ENCODE measurements around the gene FBXO42.
"Not testable (repeated sequence)": the region's sequence is repeated elsewhere in the genome, so short reads cannot be mapped to it uniquely, and the experiment has no call there.

Gene FBXO42

GRCh38 chr1:16275591-16275990, 76.7 kb downstream of the FBXO42 start:
- no peak overlapping the region for H3K4me3 Mint-ChIP-seq
- H3K9me3 Mint-ChIP-seq: no peaks in the 10 kb centered on the region
- H3K27ac Mint-ChIP-seq: no peak overlapping the region
- H3K36me3 Mint-ChIP-seq (ENCODE audit: low read depth): peaks cover 21% of the 10 kb centered on the region
- H3K4me1 Mint-ChIP-seq (ENCODE audit: low read depth): peaks cover 11% of the 10 kb centered on the region
- H3K27me3 Mint-ChIP-seq: no peaks in the 10 kb centered on the region

GRCh38 chr1:16267690-16268180, 84.5 kb downstream of the FBXO42 start:
- H3K4me1 Mint-ChIP-seq (ENCODE audit: low read depth): peaks cover 16% of the 10 kb centered on the region
- H3K9me3 Mint-ChIP-seq: no peaks in the 10 kb centered on the region
- H3K36me3 Mint-ChIP-seq (ENCODE audit: low read depth): peaks cover 4% of the 10 kb centered on the region
- no peak overlapping the region for H3K4me3 Mint-ChIP-seq
- no peaks in the 10 kb centered on the region for H3K27me3 Mint-ChIP-seq
- H3K27ac Mint-ChIP-seq: no peak overlapping the region

- Mint-ChIP-seq H3K4me3 (no peak overlapping the region), H3K36me3 (ENCODE audit: low read depth) (peaks cover 4% of the 10 kb centered on the region), H3K27ac (no peak overlapping the region), H3K4me1 (ENCODE audit: low read depth) (peaks cover 16% of the 10 kb centered on the region), H3K9me3 (no peaks in the 10 kb centered on the region), H3K27me3 (no peaks in the 10 kb centered on the region)
Observed at GRCh38 chr1:16266411-16267118, 85.7 kb downstream of the FBXO42 start.

DNA sequence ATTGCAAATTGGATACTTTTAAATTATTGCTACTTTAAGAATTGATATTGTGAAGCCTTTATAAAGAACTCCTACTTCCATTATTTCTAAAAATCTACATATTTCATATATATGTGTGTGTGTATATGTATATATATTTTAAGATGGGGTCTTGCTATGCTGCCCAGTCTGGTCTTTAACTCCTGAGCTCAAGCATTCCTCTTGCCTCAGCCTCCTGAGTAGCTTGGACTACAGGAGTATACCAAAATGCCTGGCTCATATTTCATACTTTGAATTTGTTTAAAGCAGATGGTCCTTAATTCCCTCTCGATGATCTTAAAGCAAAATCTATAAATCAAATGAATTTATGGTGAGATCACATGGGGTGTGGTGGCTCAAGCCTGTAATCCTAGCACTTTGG, 90.2 kb downstream of the FBXO42 start:
- no peaks in the 10 kb centered on the region for H3K36me3 Mint-ChIP-seq (ENCODE audit: low read depth)
- H3K27ac Mint-ChIP-seq: no peak overlapping the region
- H3K27me3 Mint-ChIP-seq: no peaks in the 10 kb centered on the region
- no peaks in the 10 kb centered on the region for H3K9me3 Mint-ChIP-seq
- peaks cover 7% of the 10 kb centered on the region for H3K4me1 Mint-ChIP-seq (ENCODE audit: low read depth)
- no peak overlapping the region for H3K4me3 Mint-ChIP-seq

DNA sequence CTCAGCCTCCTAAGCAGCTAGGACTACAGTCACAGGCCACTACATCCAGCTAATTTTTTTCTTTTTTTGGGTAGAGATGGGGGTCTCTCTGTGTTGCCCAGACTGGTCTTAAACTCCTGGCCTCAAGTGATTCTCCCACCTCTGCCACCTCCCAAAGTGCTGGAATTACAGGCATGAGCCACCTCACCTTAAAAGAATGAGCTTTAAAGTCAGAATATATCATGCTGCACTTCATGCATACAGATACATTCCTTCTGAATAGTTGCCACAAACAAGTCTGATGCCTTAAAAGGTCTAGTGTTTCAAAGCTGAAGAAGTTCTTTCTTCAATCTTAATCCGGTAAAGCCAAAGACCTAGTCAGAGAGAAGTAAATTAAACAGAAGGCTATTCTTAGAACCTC, 91.5 kb downstream of the FBXO42 start:
- no peak overlapping the region for H3K4me3 Mint-ChIP-seq
- H3K9me3 Mint-ChIP-seq: no peaks in the 10 kb centered on the region
- H3K36me3 Mint-ChIP-seq (ENCODE audit: low read depth): peaks cover 3% of the 10 kb centered on the region
- no peak overlapping the region for H3K27ac Mint-ChIP-seq
- H3K4me1 Mint-ChIP-seq (ENCODE audit: low read depth): no peaks in the 10 kb centered on the region
- H3K27me3 Mint-ChIP-seq: no peaks in the 10 kb centered on the region

DNA sequence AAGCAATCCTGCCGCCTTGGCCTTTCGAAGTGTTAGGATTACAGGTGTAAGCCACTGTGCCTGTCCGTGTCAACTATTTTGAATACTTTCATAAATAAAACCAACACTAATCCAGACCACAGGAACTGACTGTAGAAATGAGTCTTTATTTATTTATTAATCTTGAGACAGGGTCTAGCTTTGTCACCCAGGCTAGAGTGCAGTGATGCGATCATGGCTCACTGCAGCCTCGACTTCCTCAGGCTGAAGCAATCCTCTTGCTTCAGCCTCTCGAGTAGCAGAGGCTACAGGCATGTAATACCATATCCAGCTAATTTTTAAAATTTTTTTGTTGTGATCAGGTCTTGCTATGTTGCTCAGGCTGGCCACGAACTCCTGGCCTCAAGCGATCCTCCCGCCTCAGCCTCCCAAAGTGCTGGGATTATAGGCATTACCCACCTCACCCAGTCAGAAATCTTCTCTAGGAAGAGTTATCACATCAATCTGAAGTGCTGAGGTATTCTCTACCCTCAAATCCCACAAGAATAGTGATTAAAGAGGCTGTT, 93.6 kb downstream of the FBXO42 start:
- Mint-ChIP-seq H3K27ac (no peak overlapping the region), H3K27me3 (no peaks in the 10 kb centered on the region), H3K9me3 (no peaks in the 10 kb centered on the region), H3K36me3 (ENCODE audit: low read depth) (peaks cover 7% of the 10 kb centered on the region), H3K4me3 (no peak overlapping the region), H3K4me1 (ENCODE audit: low read depth) (no peaks in the 10 kb centered on the region)

DNA sequence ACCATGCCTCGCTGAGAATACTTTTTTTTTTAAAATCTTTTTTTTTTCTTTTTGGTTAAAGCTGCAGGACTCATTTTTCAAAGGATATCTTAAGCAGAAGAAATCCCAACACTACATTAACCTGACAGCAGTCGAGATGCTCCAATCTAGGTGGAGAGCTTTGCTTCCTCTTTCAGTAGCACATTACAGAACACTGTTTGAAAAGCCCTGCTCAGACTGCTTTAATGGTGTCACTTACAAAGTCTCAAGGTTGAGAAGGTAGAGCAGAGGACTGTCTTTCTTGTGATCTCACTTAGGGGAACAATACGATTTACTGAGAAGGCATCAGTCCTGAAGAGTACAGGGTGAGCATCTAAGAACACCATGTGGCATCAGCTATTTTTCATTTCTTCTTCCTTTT, 94.3 kb downstream of the FBXO42 start:
- peaks cover 7% of the 10 kb centered on the region for H3K36me3 Mint-ChIP-seq (ENCODE audit: low read depth)
- H3K4me3 Mint-ChIP-seq: no peak overlapping the region
- H3K9me3 Mint-ChIP-seq: no peaks in the 10 kb centered on the region
- no peak overlapping the region for H3K27ac Mint-ChIP-seq
- H3K4me1 Mint-ChIP-seq (ENCODE audit: low read depth): no peaks in the 10 kb centered on the region
- H3K27me3 Mint-ChIP-seq: no peaks in the 10 kb centered on the region

- not testable (repeated sequence) for H3K9me3 Mint-ChIP-seq; H3K36me3 Mint-ChIP-seq (ENCODE audit: low read depth); H3K4me1 Mint-ChIP-seq (ENCODE audit: low read depth); H3K4me3 Mint-ChIP-seq; H3K27me3 Mint-ChIP-seq
- H3K27ac Mint-ChIP-seq: peak overlapping the region; percentile 24
Observed at GRCh38 chr1:16257556-16257955, 94.7 kb downstream of the FBXO42 start.

- Mint-ChIP-seq H3K4me3 (no peak overlapping the region), H3K36me3 (ENCODE audit: low read depth) (peaks cover 7% of the 10 kb centered on the region), H3K9me3 (no peaks in the 10 kb centered on the region), H3K27ac (no peak overlapping the region), H3K4me1 (ENCODE audit: low read depth) (no peaks in the 10 kb centered on the region), H3K27me3 (no peaks in the 10 kb centered on the region)
Observed at GRCh38 chr1:16256478-16256877, 95.8 kb downstream of the FBXO42 start.

DNA sequence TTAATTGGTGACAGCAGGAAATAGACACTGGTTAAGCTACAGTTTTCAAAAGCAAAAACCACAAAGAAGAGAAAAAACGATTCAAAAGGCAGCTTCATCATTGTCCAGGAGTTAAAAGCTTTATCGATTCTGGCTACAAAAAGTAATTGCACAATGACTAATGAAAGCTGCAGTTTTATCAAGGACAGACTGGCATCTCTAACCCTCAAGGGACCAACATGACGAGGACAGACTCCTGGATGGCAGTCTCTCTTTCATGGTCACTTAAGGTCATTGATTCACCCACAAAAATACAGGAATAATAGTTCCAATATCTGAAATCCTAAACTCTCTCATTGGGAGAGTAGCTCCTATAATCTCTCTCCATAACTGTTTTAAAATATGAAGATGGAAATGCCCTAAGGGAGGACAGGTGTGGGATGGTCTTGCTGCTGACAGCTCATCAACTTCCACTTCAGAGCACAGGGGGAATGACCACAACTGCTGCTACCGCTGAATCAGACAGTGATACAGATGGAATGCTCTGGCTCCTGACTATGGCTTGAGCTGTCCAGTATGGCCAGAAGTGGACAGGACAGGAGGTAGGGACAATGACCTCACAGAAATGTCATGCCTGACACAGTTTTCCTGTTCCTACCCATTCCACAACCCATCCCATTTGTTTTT, 97.9 kb downstream of the FBXO42 start:
- H3K4me1 Mint-ChIP-seq (ENCODE audit: low read depth): peaks cover 9% of the 10 kb centered on the region
- no peaks in the 10 kb centered on the region for H3K27me3 Mint-ChIP-seq
- H3K27ac Mint-ChIP-seq: peak overlapping the region; percentile 58
- no peaks in the 10 kb centered on the region for H3K9me3 Mint-ChIP-seq
- H3K36me3 Mint-ChIP-seq (ENCODE audit: low read depth): peaks cover 19% of the 10 kb centered on the region
- H3K4me3 Mint-ChIP-seq: no peak overlapping the region

DNA sequence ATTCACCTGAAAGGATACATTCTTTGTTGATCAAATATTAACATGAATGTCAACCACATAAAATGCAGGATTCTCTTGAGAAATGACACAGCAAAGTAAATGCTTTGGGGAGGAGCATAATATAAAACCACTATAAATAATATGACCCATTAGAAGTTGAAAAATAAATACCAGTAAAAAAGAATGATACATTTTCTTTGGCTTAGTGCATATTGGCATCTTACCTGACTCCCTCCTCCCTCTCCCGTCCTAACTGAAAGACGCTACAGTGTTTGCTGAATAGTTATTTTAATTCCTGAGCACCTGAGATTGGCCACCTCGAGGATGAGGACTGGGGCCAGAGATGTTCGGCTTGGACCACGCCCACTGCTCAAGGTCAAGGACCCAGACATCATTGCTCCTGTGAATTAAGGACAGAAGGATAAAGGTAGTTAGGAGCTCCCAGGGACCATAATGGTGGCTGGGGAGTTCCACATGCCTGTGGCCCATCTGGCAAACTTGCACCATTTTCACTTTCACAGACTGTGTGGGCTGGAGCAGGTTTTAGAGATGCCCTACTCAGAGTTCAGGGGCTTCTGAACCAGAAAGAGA, 98.9 kb downstream of the FBXO42 start:
- Mint-ChIP-seq H3K4me1 (ENCODE audit: low read depth) (peaks cover 18% of the 10 kb centered on the region), H3K27ac (no peak overlapping the region), H3K36me3 (ENCODE audit: low read depth) (peaks cover 23% of the 10 kb centered on the region), H3K4me3 (no peak overlapping the region), H3K27me3 (no peaks in the 10 kb centered on the region), H3K9me3 (no peaks in the 10 kb centered on the region)

- no peak overlapping the region for H3K4me3 Mint-ChIP-seq
- peaks cover 19% of the 10 kb centered on the region for H3K4me1 Mint-ChIP-seq (ENCODE audit: low read depth)
- H3K27me3 Mint-ChIP-seq: no peaks in the 10 kb centered on the region
- H3K9me3 Mint-ChIP-seq: no peaks in the 10 kb centered on the region
- H3K27ac Mint-ChIP-seq: no peak overlapping the region
- H3K36me3 Mint-ChIP-seq (ENCODE audit: low read depth): peaks cover 25% of the 10 kb centered on the region
Observed at GRCh38 chr1:16252912-16253311, 99.4 kb downstream of the FBXO42 start.

- Mint-ChIP-seq H3K9me3 (no peaks in the 10 kb centered on the region), H3K27me3 (no peaks in the 10 kb centered on the region), H3K4me3 (no peak overlapping the region), H3K4me1 (ENCODE audit: low read depth) (peaks cover 19% of the 10 kb centered on the region), H3K36me3 (ENCODE audit: low read depth) (peaks cover 30% of the 10 kb centered on the region), H3K27ac (no peak overlapping the region)
Observed at GRCh38 chr1:16251381-16251780, 100.9 kb downstream of the FBXO42 start.

DNA sequence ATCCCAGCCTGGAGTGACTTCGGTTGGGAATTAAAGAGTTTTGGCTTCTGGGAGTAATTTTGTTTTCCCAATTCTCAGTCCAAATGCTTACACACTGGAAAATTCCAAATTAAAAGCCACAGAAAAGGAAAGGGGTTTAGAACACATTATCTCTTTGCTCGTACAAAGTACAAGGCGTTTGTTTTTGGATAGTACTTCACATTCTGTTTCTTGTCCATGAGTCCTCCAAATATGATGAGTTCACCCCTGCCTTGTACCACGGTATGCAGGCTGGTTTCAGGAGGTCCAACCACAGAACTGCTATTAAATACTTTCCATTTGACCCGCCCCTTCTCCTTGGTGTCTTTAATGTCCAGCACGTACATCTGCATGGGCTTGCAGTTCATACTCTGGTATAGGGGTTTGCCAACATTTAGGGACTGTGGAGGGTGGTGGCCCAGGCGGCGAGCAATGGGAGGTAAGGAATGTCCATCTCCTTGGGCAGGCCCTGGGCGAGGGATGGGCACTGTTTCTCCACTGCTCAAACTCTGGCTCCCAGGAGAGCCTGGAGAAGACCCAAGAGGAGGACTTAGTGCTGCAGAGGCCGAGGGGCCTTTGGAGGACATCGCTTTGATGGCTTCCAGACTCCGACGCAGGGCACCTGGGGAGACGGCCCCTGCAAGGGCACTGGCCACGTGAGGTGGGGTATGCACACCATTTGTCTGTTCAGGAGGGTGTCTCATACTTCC, 101.6 kb downstream of the FBXO42 start:
- H3K27ac Mint-ChIP-seq: no peak overlapping the region
- peaks cover 19% of the 10 kb centered on the region for H3K4me1 Mint-ChIP-seq (ENCODE audit: low read depth)
- H3K27me3 Mint-ChIP-seq: no peaks in the 10 kb centered on the region
- H3K36me3 Mint-ChIP-seq (ENCODE audit: low read depth): peaks cover 26% of the 10 kb centered on the region
- no peaks in the 10 kb centered on the region for H3K9me3 Mint-ChIP-seq
- no peak overlapping the region for H3K4me3 Mint-ChIP-seq
